ENCODE measurements around the gene COL27A1. TPM values are rescaled to one million over a fixed set of nuclear protein-coding genes. Genes with fewer than 3 reads are reported as not detected.

The COL27A1 gene
- total RNA-seq, 1 donor from 2014 or later, result 3.9 TPM

DNA sequence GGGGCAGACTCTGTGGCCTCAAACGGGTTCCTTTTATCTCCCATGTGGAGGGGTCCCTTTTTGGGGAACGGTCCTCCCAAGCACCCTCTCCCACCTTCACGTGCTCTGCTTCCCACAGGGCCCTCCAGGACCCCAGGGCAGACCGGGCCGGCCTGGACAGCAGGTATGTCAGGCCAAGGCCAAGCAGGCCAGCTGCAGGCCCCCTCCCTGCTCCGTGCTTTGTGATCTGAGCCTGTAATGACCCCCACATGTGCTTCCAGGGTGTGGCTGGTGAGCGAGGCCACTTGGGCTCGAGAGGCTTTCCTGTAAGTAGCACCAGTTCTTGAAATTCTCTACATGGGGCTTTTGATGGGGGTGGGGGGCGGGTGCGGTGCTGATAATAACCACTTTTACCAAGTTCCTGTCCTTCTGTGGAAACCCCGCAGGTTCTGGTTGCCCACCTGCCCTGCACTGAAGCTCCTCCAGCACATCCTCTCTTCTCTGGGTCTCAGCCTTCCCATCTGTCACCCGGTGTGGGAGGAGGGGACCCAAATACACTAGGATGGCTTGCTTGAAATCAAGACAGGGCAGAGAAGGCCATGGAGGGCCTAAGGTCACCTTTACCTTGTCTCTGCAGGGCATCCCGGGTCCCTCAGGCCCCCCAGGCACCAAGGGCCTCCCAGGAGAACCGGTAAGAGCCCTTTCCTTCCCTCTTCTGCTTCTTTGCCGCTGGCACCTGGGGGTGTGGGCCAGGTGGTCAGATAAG, 109.6 kb downstream of the COL27A1 start:
- no peaks in the 10 kb centered on the region for H3K27me3 Mint-ChIP-seq (ENCODE audit: unreplicated experiment)
- H3K36me3 Mint-ChIP-seq (ENCODE audit: unreplicated experiment), result no peaks in the 10 kb centered on the region

DNA sequence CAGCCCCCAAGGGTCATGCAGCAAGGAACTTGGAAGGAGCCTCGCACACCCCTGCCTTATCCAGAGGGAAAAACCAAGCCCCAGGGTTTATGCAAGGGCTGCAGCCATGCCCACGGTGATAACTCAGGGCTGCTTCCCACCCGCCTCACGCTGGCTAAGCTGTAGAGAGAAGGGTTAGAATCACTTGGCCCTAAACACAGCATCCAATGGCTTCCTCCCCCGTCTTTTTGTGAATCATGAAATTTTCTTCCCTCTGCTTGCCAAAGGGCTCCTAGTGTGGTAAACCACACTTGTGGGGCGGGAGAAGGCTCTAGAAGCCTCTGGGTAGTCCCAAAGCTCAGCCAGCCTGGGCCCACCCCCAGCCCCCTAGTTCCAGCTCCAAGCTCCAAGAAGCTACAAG, 111.6 kb downstream of the COL27A1 start:
- Mint-ChIP-seq H3K27me3 (ENCODE audit: unreplicated experiment) (peaks cover 4% of the 10 kb centered on the region), H3K9me3 (ENCODE audit: unreplicated experiment) (peaks cover 1% of the 10 kb centered on the region), H3K4me3 (ENCODE audit: unreplicated experiment) (no peak overlapping the region), H3K4me1 (ENCODE audit: low read depth, unreplicated experiment) (no peaks in the 10 kb centered on the region), H3K27ac (ENCODE audit: unreplicated experiment) (no peak overlapping the region), H3K36me3 (ENCODE audit: unreplicated experiment) (no peaks in the 10 kb centered on the region)
- TF ChIP-seq, protein P1, sequence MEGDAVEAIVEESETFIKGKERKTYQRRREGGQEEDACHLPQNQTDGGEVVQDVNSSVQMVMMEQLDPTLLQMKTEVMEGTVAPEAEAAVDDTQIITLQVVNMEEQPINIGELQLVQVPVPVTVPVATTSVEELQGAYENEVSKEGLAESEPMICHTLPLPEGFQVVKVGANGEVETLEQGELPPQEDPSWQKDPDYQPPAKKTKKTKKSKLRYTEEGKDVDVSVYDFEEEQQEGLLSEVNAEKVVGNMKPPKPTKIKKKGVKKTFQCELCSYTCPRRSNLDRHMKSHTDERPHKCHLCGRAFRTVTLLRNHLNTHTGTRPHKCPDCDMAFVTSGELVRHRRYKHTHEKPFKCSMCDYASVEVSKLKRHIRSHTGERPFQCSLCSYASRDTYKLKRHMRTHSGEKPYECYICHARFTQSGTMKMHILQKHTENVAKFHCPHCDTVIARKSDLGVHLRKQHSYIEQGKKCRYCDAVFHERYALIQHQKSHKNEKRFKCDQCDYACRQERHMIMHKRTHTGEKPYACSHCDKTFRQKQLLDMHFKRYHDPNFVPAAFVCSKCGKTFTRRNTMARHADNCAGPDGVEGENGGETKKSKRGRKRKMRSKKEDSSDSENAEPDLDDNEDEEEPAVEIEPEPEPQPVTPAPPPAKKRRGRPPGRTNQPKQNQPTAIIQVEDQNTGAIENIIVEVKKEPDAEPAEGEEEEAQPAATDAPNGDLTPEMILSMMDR (IDR thresholded peaks at IDR 0.05; ENCODE audit: partially characterized antibody, unreplicated experiment), result no peak
- no peak for DNase-seq

More for the DNA sequence above, 109.6 kb downstream of the COL27A1 start:
- Mint-ChIP-seq H3K9me3 (ENCODE audit: unreplicated experiment) (peaks cover 3% of the 10 kb centered on the region), H3K4me1 (ENCODE audit: low read depth, unreplicated experiment) (no peaks in the 10 kb centered on the region), H3K4me3 (ENCODE audit: unreplicated experiment) (no peak overlapping the region), H3K27ac (ENCODE audit: unreplicated experiment) (no peak overlapping the region)
- TF ChIP-seq, protein P1 (IDR thresholded peaks at IDR 0.05; ENCODE audit: partially characterized antibody, unreplicated experiment), result no peak
- no peak for DNase-seq

DNA sequence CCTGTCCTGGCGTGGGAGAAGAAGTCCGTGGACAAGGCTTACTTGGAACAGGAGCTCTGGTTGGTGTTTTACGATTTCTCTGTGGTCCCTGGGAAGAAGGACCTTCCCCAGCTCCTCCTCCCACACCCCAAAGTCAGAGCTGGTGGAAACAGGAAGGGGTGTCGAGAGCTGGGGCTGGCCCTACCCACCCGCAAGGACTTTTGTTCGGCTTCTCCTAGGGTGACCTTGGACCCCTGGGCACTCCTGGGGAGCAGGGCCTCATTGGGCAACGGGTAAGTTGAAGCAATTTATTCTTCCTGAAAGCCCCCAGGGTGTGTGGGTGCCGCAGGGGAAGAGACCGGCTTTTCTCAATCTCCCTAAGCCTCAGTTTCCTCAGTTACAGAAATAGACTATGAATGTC, 113.7 kb downstream of the COL27A1 start:
- Mint-ChIP-seq H3K36me3 (ENCODE audit: unreplicated experiment) (no peaks in the 10 kb centered on the region), H3K4me3 (ENCODE audit: unreplicated experiment) (no peak overlapping the region), H3K9me3 (ENCODE audit: unreplicated experiment) (peaks cover 3% of the 10 kb centered on the region), H3K4me1 (ENCODE audit: low read depth, unreplicated experiment) (no peaks in the 10 kb centered on the region), H3K27me3 (ENCODE audit: unreplicated experiment) (peaks cover 7% of the 10 kb centered on the region), H3K27ac (ENCODE audit: unreplicated experiment) (no peak overlapping the region)
- no peak for DNase-seq
- TF ChIP-seq, protein P1 (IDR thresholded peaks at IDR 0.05; ENCODE audit: partially characterized antibody, unreplicated experiment), result no peak

DNA sequence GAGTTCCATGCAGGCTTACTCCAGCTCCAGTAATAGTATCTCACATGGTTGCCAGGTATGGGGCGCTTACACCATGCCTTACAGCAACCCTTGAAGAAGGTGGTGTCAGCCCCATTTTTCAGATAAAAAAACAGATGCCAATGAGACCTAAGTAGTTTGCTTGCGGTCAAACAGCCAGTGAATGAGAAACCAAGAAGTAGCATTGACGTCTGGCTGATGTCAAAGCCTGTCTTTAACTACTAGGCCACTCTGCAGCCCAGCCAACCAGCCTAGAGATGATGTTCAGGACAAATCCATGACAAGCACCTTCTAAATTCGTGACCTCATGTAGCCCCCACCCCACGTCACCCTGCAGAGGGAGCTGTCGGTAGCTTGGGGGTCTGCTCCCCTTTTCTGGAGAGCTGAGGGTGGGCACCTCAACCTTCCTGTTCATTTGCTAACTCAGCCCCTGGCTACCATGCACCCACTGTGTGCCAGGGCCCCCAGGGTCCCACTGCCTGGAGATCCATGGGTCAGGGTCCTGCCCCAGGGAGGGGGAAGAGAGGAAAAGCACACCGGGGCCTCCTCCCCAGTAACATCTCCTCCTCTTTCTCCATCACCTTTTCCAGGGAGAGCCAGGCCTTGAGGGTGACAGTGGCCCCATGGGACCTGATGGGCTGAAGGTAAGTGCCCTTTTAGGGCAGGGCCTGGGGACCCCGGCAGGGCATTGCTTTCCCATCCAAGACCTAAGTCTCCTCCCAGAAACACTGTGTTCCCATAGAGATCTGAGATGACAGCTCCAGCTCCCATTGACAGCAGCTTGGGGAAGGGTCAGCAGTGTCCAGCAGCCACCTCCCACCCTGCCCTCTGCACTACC, 115.0 kb downstream of the COL27A1 start:
- no peak overlapping the region for H3K27ac Mint-ChIP-seq (ENCODE audit: unreplicated experiment)

More for the DNA sequence above, 115.0 kb downstream of the COL27A1 start:
- H3K36me3 Mint-ChIP-seq (ENCODE audit: unreplicated experiment), result no peaks in the 10 kb centered on the region
- H3K27me3 Mint-ChIP-seq (ENCODE audit: unreplicated experiment), result peaks cover 7% of the 10 kb centered on the region
- H3K4me1 Mint-ChIP-seq (ENCODE audit: low read depth, unreplicated experiment), result no peaks in the 10 kb centered on the region
- DNase-seq, result no peak
- H3K4me3 Mint-ChIP-seq (ENCODE audit: unreplicated experiment), result no peak overlapping the region
- H3K9me3 Mint-ChIP-seq (ENCODE audit: unreplicated experiment), result peaks cover 2% of the 10 kb centered on the region
- TF ChIP-seq, protein P1 (IDR thresholded peaks at IDR 0.05; ENCODE audit: partially characterized antibody, unreplicated experiment), result no peak
